GM23338 (cell line): Measurements from ENCODE around the gene TUBD1. TPM values are rescaled to one million over a fixed set of nuclear protein-coding genes. Genes with fewer than 3 reads are reported as not detected.
A peak's percentile ranks its signal among the peaks of the same experiment; 100 is the strongest.
"Not testable (repeated sequence)": the region's sequence is repeated elsewhere in the genome, so short reads cannot be mapped to it uniquely, and the experiment has no call there.

Experiments
- ATAC-seq: fragments of 200-7000 bp; cut with Tn5 transposase; 3 replicates; pipeline ENCODE4 v1.9.1; 2020
- DNase-seq: peaks from one replicate; pipeline ENCODE4 v3.0.0-alpha.2; 2015; ENCODE audit warnings: low spot score
- H2AFZ ChIP-seq: fragments of 200-600 bp; sonication (generic); 2 replicates; pipeline ENCODE4 v1.8.0; 2016; ENCODE audit warnings: antibody characterized with exemption, mild to moderate bottlenecking, moderate library complexity
- H3F3A ChIP-seq: fragments of 200-600 bp; sonication (generic); replicated peaks from 2 replicates; pipeline ENCODE4 v1.8.0; 2017; ENCODE audit warnings: antibody characterized with exemption, mixed run types, low read depth
- H3K27ac ChIP-seq: fragments of 200-600 bp; sonication (generic); 2 replicates; pipeline ENCODE4 v1.6.1; 2016; ENCODE audit warnings: low read depth
- H3K27me3 ChIP-seq: fragments of 200-600 bp; sonication (generic); 2 replicates; pipeline ENCODE4 v1.8.0; 2016; ENCODE audit warnings: mild to moderate bottlenecking, mixed run types, moderate library complexity; ENCODE audit not compliant: insufficient read depth
- H3K36me3 ChIP-seq: fragments of 200-600 bp; sonication (generic); 2 replicates; pipeline ENCODE4 v1.8.0; 2016; ENCODE audit warnings: mild to moderate bottlenecking; ENCODE audit not compliant: insufficient read depth
- H3K4me1 ChIP-seq: fragments of 200-600 bp; sonication (generic); 2 replicates; pipeline ENCODE4 v1.8.0; 2016; ENCODE audit warnings: mild to moderate bottlenecking, moderate library complexity; ENCODE audit not compliant: insufficient read depth
- H3K4me2 ChIP-seq: fragments of 200-600 bp; sonication (generic); 2 replicates; pipeline ENCODE4 v1.7.1; 2017; ENCODE audit warnings: mixed run types
- H3K4me3 ChIP-seq: fragments of 200-600 bp; sonication (generic); 2 replicates; pipeline ENCODE4 v1.6.1; 2016; ENCODE audit warnings: mixed run types
- H3K79me2 ChIP-seq: fragments of 200-600 bp; sonication (generic); replicated peaks from 2 replicates; pipeline ENCODE4 v1.8.0; 2017; ENCODE audit warnings: mild to moderate bottlenecking; ENCODE audit not compliant: insufficient read depth
- H3K9me2 ChIP-seq: fragments of 200-600 bp; sonication (generic); 2 replicates; pipeline ENCODE4 v1.8.0; 2017; ENCODE audit not compliant: insufficient read depth
- H4K20me1 ChIP-seq: fragments of 200-600 bp; sonication (generic); replicated peaks from 2 replicates; pipeline ENCODE4 v1.8.0; 2017; ENCODE audit warnings: mild to moderate bottlenecking; ENCODE audit not compliant: insufficient read depth
- H3K27ac Mint-ChIP-seq: 2 replicates; pipeline ENCODE4 v1.8.0; 2020; ENCODE audit warnings: inconsistent platforms, mild to moderate bottlenecking, moderate library complexity, mixed read lengths
- H3K27me3 Mint-ChIP-seq: 3 replicates; pipeline ENCODE4 v1.8.0; 2022; ENCODE audit warnings: low read depth, mild to moderate bottlenecking, moderate library complexity, mixed read lengths, inconsistent platforms; ENCODE audit not compliant: insufficient read depth, poor library complexity
- H3K36me3 Mint-ChIP-seq: 3 replicates; pipeline ENCODE4 v1.8.0; 2021; ENCODE audit warnings: low read depth, mild to moderate bottlenecking, inconsistent platforms, moderate library complexity, mixed read lengths
- H3K4me1 Mint-ChIP-seq: 3 replicates; pipeline ENCODE4 v1.8.0; 2020; ENCODE audit warnings: mild to moderate bottlenecking, inconsistent platforms, mixed read lengths
- H3K4me3 Mint-ChIP-seq: 3 replicates; pipeline ENCODE4 v1.8.0; 2021; ENCODE audit warnings: moderate library complexity, mild to moderate bottlenecking, inconsistent platforms, mixed read lengths
- H3K9me3 Mint-ChIP-seq: 3 replicates; pipeline ENCODE4 v1.8.0; 2020; ENCODE audit warnings: moderate library complexity, mild to moderate bottlenecking, inconsistent platforms, mixed read lengths
- JUNB ChIP-seq: IDR thresholded peaks from one replicate; pipeline ENCODE4 v1.6.1; 2016; ENCODE audit warnings: antibody characterized with exemption; ENCODE audit not compliant: unreplicated experiment
- POLR2AphosphoS5 ChIP-seq: IDR thresholded peaks from 2 replicates; pipeline ENCODE4 v1.6.1; 2016; ENCODE audit warnings: antibody characterized with exemption, low read depth
- STAT1 ChIP-seq: IDR thresholded peaks from one replicate; pipeline ENCODE4 v1.6.1; 2016; ENCODE audit warnings: antibody characterized with exemption; ENCODE audit not compliant: unreplicated experiment
- polyA plus RNA-seq: library from polyadenylated mRNA; unstranded; fragments of >200 nt; fragmentation: Nextera tagmentation; extraction: Ambion mirVana; gene quantifications from 2 replicates; pipeline ENCODE4 v1.2.1, GENCODE V29; 2016
- total RNA-seq: library from RNA; depleted of rRNA; stranded (reverse); fragments of >200 nt; shearing (Covaris generic); gene quantifications from 2 replicates; pipeline ENCODE4 v1.2.3, GENCODE V29; 2014
- TF ChIP-seq, protein P1 (sequence below): IDR thresholded peaks from one replicate; pipeline ENCODE4 v1.6.1; 2018; ENCODE audit warnings: antibody characterized with exemption; ENCODE audit not compliant: unreplicated experiment

Gene TUBD1
- total and polyA plus RNA-seq, 2 experiments from 2014 or later: 11.6 to 13.8 TPM

DNA sequence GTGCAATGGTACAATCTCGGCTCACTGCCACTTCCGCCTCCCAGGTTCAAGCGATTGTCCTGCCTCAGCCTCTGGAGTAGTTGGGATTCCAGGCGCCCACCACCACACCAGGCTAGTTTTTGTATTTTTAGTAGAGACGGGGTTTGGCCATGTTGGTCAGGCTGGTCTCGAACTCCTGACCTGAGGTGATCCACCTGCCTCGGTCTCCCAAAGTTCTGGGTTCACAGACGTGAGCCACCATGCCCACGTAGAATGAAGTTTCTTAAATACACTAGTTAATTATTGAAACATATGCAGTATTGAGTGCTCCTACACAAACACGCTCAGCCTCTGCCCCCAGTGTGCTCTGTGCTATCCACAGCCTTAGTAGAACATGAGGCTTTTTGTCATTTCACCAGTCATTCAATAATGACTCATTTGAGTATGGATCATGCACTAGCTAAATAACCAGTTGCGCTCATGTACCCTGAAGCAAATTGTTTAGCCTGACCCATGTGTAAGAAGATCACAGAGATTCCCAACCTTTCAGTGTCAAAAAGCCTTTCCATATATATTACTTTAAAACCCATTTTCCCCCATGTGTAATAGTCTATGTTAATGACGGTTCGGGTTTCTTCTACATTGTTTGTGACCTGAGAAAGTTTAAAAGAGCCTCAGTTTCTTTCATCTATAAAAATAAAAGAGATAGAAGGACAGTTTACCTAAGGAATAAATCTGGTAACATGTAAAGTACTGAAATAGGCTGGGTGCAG is 49.7 kb downstream of the TUBD1 start:
- no peaks in the 10 kb centered on the region for H4K20me1 ChIP-seq
- peaks cover 32% of the 10 kb centered on the region for H3K79me2 ChIP-seq
- Mint-ChIP-seq H3K4me3 (peak overlapping the region; percentile 48; the same call in 2 of the 3 replicates), H3K27ac (peak overlapping the region; percentile 92), H3K36me3 (peaks cover 54% of the 10 kb centered on the region), H3K27me3 (peaks cover 64% of the 10 kb centered on the region), H3K9me3 (peaks cover 14% of the 10 kb centered on the region; the same call in 2 of the 3 replicates), H3K4me1 (peaks cover 41% of the 10 kb centered on the region)
- H3K4me1 ChIP-seq: peaks cover 17% of the 10 kb centered on the region
- no peak overlapping the region for H3K4me2 ChIP-seq
- DNase-seq (peak; percentile 31), ATAC-seq (peak; percentile 1; the same call in 2 of the 3 replicates)
- no peak overlapping the region for H3K27ac ChIP-seq
- no peak overlapping the region for H3K4me3 ChIP-seq
- H3K9me2 ChIP-seq: no peaks in the 10 kb centered on the region
- H3K36me3 ChIP-seq: peaks cover 7% of the 10 kb centered on the region; the same call in 1 of the 2 replicates
- TF ChIP-seq JUNB (no peak), STAT1 (no peak), POLR2AphosphoS5 (0 out of 2 replicates have a peak, but pooled peaks have one; percentile 10)
- TF ChIP-seq, protein P1, sequence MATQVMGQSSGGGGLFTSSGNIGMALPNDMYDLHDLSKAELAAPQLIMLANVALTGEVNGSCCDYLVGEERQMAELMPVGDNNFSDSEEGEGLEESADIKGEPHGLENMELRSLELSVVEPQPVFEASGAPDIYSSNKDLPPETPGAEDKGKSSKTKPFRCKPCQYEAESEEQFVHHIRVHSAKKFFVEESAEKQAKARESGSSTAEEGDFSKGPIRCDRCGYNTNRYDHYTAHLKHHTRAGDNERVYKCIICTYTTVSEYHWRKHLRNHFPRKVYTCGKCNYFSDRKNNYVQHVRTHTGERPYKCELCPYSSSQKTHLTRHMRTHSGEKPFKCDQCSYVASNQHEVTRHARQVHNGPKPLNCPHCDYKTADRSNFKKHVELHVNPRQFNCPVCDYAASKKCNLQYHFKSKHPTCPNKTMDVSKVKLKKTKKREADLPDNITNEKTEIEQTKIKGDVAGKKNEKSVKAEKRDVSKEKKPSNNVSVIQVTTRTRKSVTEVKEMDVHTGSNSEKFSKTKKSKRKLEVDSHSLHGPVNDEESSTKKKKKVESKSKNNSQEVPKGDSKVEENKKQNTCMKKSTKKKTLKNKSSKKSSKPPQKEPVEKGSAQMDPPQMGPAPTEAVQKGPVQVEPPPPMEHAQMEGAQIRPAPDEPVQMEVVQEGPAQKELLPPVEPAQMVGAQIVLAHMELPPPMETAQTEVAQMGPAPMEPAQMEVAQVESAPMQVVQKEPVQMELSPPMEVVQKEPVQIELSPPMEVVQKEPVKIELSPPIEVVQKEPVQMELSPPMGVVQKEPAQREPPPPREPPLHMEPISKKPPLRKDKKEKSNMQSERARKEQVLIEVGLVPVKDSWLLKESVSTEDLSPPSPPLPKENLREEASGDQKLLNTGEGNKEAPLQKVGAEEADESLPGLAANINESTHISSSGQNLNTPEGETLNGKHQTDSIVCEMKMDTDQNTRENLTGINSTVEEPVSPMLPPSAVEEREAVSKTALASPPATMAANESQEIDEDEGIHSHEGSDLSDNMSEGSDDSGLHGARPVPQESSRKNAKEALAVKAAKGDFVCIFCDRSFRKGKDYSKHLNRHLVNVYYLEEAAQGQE: no peak
- H2AFZ ChIP-seq: no peak overlapping the region
- H3K27me3 ChIP-seq: no peaks in the 10 kb centered on the region
- H3F3A ChIP-seq: 0 out of 2 replicates have a peak, but pooled peaks cover 8% of the 10 kb centered on the region

DNA sequence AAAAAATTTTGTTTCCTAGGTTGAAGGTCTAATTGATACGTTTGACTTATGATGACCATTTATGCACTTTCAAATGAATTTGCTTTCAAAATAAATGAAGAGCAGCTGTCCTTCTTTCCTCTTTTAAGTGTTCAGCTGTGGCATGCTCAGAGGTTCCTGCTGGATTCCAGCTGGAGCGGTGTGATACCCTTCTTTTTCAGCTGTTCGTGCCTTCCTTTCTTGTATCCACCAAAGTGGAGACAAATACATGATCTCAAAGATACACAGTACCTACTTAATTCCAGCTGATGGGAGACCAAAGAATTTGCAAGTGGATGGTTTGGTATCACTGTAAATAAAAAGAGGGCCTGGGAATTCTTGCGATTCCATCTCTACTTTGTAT is 50.9 kb downstream of the TUBD1 start:
- H4K20me1 ChIP-seq, ATAC-seq, DNase-seq, H3F3A ChIP-seq, H3K36me3 ChIP-seq, H3K27me3 ChIP-seq, H3K9me2 ChIP-seq, H2AFZ ChIP-seq: not testable (repeated sequence)
- peak overlapping the region; percentile 64 for H3K4me2 ChIP-seq
- Mint-ChIP-seq H3K27me3 (peaks cover 67% of the 10 kb centered on the region), H3K27ac (peak overlapping the region; percentile 92), H3K4me3 (peak overlapping the region; percentile 99), H3K36me3 (peaks cover 58% of the 10 kb centered on the region), H3K9me3 (peaks cover 15% of the 10 kb centered on the region; the same call in 2 of the 3 replicates), H3K4me1 (peaks cover 36% of the 10 kb centered on the region)
- peak overlapping the region; percentile 94; the same call in 1 of the 2 replicates for H3K27ac ChIP-seq
- peaks cover 16% of the 10 kb centered on the region for H3K4me1 ChIP-seq
- peaks cover 34% of the 10 kb centered on the region for H3K79me2 ChIP-seq
- peak overlapping the region; percentile 69 for H3K4me3 ChIP-seq

DNA sequence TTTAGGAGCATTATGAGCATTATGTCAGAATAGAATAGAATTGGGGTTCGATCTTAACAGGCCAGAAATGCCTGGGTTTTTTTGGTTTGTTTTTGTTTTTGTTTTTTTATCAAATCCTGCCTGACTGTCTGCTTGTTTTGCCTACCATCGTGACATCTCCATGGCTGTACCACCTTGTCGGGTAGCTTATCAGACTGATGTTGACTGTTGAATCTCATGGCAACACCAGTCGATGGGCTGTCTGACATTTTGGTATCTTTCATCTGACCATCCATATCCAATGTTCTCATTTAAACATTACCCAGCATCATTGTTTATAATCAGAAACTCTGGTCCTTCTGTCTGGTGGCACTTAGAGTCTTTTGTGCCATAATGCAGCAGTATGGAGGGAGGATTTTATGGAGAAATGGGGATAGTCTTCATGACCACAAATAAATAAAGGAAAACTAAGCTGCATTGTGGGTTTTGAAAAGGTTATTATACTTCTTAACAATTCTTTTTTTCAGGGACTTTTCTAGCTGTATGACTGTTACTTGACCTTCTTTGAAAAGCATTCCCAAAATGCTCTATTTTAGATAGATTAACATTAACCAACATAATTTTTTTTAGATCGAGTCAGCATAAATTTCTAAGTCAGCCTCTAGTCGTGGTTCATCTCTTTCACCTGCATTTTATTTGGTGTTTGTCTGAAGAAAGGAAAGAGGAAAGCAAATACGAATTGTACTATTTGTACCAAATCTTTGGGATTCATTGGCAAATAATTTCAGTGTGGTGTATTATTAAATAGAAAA is 51.5 kb downstream of the TUBD1 start:
- peak overlapping the region; percentile 94 for H3K27ac ChIP-seq

More for the DNA sequence above, 51.5 kb downstream of the TUBD1 start:
- H3K36me3 Mint-ChIP-seq: peaks cover 58% of the 10 kb centered on the region
- not testable (repeated sequence) for H3F3A ChIP-seq, ATAC-seq, H3K9me2 ChIP-seq, H3K36me3 ChIP-seq, H4K20me1 ChIP-seq, H2AFZ ChIP-seq, H3K27me3 ChIP-seq, DNase-seq
- H3K9me3 Mint-ChIP-seq: peaks cover 15% of the 10 kb centered on the region; the same call in 2 of the 3 replicates
- Histone ChIP-seq H3K79me2 (peaks cover 34% of the 10 kb centered on the region), H3K4me1 (peaks cover 10% of the 10 kb centered on the region), H3K4me2 (peak overlapping the region; percentile 64), H3K4me3 (peak overlapping the region; percentile 69)
- H3K4me1 Mint-ChIP-seq: peaks cover 34% of the 10 kb centered on the region
- H3K4me3 Mint-ChIP-seq: peak overlapping the region; percentile 99
- H3K27ac Mint-ChIP-seq: peak overlapping the region; percentile 100
- H3K27me3 Mint-ChIP-seq: peaks cover 67% of the 10 kb centered on the region
